Endometrial microvascular endothelial cells (primary cell): ENCODE data around the gene ERO1A. TPM values are rescaled to one million over a fixed set of nuclear protein-coding genes. Genes with fewer than 3 reads are reported as not detected.

ENCODE experiments used
- in situ Hi-C: cut with HindIII; loops from 2 replicates; pipeline ENCODE4 v1.10.0; 2017; ENCODE audit warnings: low sequenced_read_pairs, low pct_unique_long_range_greater_than_20kb; ENCODE audit errors: inconsistent ontology term
- total RNA-seq: library from RNA; depleted of rRNA; stranded (reverse); fragments of >200 nt; gene quantifications from one replicate; pipeline ENCODE4 v1.2.3, GENCODE V29; 2015; ENCODE audit errors: inconsistent ontology term

ERO1A gene
- total RNA-seq, 1 donor from 2014 or later, result 75.7 TPM

DNA sequence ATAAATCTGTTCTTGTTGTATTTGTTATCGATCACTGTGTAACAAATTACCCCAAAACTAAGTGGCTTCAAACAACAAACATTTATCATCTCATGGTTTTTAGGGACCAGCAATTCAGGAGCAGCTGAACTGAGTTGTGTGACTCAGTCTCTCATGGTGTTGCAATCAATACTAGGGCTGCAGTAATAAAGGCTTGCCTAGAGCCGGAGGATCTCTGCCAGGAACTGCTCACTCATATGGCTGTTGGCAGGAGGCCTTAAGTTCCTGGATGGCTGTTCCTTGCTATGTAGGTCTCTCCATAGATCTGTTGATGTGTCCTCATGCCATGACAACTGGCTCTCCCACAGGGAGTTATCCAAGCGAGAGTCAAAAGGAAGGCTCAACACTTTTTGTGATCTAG, 7.9 kb upstream of the ERO1A start:
- in situ Hi-C loops, result no loop called here

DNA sequence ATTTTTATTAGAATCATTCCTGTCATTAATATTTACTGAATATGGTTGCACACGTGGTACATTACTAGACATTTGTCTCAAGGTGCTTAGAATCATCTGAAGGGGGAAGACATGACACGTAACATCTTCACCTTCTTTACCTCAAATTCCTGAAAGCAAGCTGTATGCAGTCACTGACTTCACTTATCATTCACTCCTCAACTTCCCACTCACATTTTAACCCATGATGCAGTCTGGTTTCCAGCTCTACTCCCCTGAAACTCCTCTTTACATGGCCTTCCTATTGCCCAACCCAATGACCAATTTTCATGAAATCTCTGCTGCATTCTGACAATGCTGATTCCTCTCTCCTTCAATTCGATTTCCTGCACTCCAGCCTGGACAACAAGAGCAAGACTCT, 5.9 kb upstream of the ERO1A start:
- in situ Hi-C loops, result no loop called here

DNA sequence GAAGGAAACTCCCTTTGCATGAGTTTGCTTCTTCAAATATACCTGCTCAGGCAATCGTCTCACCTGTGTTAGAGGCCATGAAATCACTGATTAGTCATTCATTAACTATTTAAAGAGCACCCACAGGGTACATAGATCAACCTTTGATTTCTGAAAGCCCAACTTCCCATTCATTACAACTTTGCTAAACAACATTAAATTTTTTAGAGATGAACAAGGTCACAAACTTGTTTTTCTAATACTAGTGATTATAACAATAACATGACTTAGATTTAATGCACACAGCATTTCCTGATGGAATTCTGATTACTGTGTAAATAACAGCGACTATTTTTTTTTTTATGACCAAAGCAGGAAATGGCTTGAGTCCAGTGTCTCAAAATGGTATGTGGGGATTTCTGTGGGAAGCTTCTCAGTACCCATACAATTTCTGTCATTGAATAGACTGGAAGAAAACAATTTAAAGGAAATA, 5.4 kb upstream of the ERO1A start:
- in situ Hi-C loops, result no loop called here

DNA sequence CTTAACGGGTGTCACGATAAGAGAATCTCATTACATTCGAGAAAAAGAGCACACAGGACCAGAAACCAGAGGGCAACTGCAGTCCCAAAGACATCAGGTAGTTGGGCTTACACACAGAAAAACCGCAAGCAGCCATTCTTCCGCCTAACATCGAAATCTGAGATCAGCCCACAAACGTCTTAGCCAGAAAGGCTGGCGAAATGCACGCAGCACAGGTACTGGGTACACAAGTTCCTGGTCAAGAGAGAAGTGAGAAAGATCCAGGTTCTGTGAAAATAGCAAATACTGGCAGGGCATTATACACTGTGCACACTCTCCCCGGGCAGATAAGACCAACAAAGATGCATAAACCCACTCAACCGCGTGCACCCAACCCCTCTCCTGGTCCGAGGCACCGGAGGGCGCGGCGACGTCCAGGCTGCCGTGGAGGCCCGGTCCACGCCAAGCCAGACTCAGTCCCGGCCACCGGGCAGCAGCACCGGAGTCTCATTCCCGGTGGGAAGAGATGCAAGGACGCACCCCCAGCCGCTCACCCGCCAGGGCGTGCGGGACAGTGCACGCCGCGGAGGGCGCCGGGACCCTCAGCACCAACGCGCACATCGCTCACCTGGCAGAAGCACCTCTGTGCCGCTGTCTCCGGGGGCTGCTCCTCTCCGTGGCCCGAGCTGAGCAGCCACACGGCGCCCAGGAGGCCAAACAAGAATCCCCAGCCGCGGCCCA, 437 bp downstream of the ERO1A start:
- in situ Hi-C loops, result no loop called here

DNA sequence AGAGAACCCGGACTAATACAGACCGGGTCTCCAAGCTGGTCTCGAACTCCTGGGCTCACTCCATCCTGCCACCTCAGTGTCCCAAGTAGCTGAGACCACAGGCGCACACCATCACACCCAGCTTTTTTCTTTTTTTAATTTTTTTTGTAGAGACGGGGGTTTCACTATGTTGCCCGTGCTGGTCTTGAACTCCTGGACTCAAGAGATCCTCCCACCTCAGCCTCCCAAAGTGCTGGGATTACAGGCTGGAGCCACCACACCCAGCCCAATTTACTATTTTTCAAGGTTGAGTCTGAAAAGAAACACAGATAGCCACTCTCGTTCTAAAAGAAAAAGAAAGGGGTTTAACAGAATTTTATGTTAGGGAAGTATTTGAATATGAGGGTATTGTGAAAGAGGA, 1.8 kb downstream of the ERO1A start:
- in situ Hi-C loops, result no loop called here

DNA sequence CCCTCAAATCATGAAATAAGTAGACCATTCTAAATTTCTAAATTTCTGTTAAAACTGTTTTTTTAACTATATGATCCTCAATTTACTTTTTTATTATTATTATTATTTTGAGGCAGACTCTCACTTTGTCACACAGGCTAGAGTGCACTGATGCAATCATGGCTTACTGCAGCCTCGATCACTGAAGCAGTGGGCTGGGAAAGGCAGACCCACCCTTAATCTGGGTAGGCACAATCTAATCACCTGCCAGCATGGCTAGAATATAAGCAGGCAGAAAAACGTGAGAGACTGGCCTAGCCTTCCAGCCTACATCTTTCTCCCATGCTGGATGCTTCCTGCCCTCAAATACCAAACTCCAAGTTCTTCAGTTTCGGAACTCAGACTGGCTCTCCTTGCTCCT, 2.3 kb downstream of the ERO1A start:
- in situ Hi-C loops, result no loop called here

DNA sequence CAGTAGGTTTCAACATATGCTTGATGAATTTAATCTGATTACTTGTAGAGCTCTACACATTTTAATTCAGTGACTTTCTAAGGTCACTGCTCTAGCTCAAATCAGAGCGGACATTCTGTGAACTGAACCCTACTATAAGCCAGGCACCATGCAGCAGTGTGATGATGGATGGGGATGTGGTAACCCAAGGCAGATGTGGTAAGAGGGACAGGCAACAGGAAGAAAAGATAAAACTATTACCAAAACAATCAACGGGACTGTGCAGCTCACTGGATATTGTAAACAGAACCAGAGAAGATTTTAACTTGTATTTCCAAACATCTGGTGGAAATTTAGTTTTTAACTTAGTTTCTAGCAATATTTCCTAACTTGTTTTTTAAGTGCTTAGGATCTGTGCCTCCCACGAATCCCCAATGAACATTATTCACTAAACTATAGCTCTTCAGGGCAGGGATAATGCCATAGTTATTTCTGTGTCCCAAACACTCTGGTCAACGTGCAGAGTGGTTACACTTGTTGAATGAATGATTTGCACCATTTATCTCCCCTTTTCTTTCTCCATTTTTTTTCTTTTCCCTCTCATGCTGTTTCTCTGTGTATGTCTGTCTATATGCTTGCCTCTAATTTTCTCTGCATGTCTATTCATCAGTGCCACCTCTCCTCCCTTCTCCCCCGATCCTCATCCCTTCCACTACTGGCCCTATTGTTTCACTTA, 3.0 kb downstream of the ERO1A start:
- in situ Hi-C loops, result no loop called here

DNA sequence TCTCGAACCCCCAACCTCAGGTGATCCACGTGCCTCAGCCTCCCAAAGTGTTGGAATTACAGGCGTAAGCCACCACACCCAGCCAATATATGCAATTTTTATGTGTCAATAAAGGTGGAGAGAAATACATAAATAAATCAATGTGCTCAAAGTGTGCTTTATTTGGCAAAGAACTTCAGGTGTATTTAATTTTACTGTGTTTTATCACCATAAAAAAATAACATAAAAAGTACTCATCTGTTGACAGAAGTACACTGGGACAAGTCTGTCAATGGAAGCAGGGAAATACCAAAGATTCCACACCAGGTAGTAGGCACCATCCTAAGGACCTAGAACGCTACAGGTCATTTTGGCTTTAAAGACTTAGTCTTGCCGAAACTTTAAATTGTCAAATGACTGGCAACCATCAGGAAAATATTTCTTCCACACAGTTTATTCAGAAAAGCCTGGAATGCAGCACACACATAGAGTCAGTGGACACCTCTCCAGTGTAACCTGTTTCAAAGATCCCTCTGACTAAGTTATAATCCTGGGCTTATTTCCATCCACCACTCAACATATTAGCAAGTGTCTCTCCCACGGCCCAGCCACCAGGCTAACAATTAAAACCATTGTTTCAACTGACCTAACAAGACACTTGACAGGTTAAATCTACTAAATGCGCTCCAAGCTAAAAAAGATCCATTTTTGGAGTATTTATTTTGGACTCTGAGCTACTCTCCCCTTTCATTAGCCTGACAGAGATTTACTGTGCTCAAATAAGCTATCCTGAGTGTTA, 4.2 kb downstream of the ERO1A start:
- in situ Hi-C loops, result no loop called here

DNA sequence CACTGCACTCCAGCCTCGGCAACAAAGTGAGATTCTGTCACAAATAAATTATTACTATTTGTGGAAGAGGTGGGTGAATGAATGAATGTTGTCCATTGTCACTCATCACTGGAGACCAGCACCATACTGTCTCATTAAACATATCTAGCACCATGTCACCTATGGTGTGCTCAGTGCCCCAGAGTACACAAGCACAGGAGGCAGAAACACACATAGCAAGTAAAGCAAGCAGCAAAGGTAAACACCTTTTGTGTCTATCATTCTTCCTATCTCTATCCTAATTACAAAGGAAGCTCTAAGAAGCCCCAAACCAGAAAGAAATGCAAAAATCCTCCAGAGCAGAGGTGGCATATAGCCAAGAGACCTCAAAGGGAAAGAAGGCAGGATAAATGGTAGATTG, 9.2 kb downstream of the ERO1A start:
- in situ Hi-C loops, result no loop called here

DNA sequence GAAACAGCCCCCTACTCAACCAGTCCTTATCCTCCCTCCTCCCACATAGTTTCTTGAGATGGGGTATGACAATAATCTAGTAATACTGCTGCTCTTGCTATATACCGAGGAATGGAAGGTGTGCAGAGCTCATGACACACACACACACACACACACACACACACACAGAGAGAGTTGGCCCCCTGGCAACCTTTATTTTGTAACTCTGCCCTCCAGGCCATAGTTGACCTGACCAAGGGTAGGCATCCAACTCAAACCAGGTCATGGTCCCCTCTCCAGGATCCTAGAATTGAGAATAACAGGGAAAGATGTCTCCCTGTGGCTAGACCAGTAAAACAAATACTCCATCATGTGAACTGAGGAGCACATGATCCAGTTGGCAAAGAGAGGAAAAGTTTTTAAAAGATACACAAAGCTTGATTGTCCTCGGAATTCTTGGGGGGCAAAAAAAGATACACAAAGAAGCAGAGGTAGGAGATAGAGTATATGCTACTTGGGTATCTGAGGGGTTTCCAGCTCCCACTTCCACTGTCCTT, 11.3 kb downstream of the ERO1A start:
- in situ Hi-C loops, result no loop called here

DNA sequence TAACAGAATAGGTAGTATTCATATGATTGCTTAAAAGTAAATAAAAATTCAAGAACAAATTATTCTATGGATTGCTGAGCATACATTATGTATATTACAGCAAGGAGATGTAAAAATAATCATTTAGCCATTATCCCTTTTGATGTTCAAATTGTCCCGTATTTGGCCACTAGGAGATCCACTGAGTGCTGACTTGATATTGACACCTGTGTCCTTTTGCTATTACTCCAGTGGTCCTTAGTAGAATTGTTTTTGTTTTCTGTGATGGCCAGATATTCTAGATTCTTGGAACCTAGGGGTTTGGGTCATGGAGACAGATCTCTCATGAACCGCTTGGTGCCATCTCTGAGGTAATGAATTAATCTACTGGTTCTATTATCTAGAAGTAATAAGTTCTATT, 16.8 kb downstream of the ERO1A start:
- in situ Hi-C loops, result no loop called here

DNA sequence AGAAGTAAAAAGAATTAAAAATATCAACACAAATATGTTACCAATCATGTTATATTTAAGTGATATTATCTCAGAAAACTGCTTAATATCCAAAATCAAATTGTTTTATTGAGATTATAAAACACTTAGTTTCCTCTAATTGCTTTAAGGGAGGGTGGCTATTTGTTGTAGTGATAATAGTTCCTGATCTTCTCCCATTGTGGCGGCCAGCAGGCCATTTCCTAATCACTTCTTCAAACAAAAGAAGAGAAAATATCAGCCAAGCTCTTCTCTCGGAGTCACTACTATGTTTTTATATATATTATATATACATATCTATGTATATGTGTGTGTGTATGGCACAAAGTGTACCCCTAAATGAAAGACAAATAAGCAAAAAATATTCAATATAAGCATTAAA, 31.5 kb downstream of the ERO1A start:
- in situ Hi-C loops, result no loop called here

DNA sequence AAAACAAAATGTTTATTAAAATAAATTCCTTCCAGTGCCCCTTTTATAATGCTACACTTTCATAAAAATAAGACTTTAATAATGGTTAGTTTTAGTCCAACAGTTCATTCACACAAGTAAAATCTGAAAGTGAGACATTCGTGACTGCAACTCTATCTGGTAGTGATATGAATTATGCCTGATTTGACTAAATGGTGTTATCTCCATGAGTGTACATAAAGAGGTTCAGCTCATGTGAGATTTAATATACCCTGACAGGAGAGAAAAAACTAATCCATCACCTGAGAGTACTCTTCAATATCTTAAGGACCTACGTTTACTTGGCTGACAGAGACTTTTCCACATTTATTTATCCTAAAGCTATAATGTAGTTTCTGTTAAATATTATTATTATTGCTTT, 34.0 kb downstream of the ERO1A start:
- in situ Hi-C loops, result no loop called here

DNA sequence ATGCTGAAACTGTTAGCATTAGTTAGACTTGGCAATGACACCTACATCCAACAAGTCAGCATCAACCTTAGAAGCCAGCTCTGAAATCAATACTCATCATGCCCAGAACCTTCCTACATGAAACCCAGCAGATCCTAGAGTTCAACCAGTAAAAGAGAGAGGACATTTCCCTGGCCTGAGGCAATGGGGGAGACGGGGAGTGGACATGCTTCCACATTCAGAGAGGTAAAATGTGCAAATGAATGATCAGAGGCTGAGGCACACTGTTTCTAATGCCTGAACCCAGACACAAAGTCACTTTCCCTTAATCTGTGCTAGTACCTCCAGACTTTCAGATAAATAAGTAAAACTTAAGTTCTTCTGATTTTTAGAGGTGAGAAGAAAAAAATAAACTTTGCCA, 34.5 kb downstream of the ERO1A start:
- in situ Hi-C loops, result no loop called here

DNA sequence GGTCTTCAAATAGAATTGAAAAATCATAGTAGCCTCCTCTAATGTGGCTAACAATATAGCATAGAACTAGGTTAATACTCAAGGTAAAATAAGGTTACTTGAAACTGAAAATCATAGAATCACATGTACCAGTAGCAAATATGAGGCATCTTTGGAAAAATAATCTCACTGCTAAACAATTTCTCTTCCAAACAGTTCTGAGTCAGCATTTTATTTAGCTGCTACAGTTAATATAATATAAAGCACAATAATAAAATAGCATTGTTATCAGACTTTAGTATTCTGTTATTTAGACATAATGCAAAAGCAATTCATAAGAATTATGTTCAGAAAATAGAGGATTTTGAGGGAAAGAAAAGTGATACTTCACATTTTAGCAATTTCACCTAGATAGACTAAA, 35.0 kb downstream of the ERO1A start:
- in situ Hi-C loops, result no loop called here

DNA sequence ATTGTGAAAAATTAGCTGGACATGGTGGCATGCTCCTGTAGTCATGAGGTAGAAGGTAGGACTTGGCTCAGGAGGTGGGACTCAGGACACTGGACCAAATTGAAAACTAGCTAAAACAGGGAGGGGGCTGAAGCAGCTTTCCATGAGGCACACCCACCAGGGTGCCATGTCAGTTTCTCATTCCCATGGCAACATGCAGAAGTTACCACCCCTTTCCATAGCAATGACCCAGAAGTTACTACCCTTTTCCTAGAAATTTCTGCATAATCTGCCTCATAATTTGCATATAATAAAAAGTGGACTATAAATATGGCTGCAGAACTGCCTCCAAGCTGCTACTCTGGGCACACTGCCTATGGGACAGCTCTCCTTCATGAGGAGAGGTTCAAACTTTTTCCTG, 38.5 kb downstream of the ERO1A start:
- in situ Hi-C loops, result no loop called here

DNA sequence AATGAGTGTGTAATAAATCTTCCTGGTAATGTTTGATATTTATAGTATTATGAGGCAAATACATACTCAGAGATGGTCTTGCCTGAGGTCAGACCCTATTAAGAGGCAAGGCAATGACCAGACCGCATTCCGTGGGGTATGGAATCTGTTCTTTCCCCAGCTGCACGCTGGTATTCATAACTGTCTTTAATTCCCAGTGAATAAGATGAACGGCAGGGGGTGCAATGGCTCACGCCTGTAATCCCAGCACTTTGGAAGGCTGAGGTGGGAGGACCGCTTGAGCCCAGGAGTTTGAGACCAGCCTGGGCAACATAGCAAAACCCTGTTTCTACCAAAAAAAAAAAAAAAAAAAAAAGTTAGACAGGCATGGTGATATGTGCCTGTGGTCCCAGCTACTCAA, 44.6 kb downstream of the ERO1A start:
- in situ Hi-C loops, result no loop called here

DNA sequence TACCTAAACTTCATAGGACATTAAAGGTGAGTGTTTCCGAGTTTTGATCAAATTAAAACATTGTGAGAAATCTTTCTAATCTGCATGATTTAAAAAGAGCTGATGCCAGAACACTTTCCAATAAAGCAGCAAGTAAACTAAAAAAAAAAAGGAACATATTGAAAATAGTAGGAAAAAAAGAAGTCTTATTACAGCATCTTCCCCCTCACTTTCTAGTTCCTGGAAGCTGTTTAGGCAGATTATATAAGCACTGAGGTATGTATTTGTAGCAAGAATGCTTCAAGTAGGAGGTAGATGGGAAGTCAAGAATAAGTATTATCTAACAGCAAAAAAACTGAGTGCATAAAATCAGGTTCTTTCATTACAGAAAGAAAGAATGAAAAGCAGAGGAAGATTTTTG, 45.8 kb downstream of the ERO1A start:
- in situ Hi-C loops, result no loop called here

DNA sequence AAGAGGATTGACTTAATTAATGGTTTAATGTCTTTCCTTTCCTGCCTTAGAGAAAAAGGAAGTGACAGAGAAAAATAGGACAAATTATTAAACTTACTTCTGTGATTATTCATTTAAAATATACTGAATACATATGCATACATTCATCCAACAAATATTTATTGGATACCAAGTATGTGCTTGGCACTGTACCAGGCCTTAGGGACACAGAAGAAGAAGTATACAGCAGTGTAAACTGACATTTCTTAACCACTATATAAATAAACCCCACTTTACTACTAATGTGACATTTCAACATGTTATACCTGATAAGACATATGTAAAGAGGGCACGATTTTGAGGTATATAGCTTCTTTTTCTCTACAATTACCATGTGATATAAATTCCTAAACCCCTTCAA, 53.6 kb downstream of the ERO1A start:
- in situ Hi-C loops, result no loop called here

DNA sequence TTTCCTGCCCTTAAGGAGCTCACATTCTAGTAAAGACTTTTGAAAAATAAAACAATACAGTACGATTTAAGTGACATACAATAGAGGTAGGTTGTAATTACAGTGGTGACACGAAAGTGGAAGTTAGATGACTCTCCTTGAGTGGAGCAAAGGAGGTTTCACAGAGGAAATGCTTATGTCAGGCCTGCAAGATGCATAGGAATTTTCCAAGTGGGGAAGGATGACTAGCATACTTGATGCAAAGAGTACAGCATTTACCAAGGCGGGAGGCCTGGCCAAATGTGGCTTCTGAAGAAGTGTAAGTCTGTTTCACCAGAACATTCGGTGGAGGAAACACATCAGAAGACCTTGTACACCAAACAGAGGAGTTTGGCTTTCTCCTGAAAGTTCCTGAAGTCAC, 55.2 kb downstream of the ERO1A start:
- in situ Hi-C loops, result no loop called here
